ENCODE data around the gene COL24A1. TPM values are rescaled to one million over a fixed set of nuclear protein-coding genes. Genes with fewer than 3 reads are reported as not detected.
"Not testable (repeated sequence)": the region's sequence is repeated elsewhere in the genome, so short reads cannot be mapped to it uniquely, and the experiment has no call there.

Gene COL24A1
- total RNA-seq, 2 donors from 2014 or later = not detected

DNA sequence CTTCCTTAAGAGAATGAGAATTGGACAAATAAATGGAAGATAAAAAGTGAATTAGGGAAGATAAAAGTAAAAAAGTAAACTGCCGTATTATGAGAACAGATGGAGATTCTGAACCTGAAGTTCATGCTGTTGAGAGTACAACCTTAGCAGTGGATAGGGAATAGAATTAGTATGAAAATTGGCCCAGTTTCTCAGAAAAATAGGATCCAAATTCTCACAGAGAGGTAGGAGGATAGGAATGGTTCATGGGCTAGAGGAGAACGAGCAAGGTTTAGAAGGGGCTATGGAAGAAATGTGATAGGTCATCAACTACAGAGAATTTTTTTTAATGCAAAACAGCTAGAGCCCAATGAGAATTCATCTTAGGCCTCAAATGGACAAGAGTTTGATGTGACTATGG lies 42.3 kb downstream of the COL24A1 start:
- Mint-ChIP-seq H3K27ac (no peak overlapping the region), H3K9me3 (peaks cover 0 to 11% of the 10 kb centered on the region in 2 donors), H3K36me3 (no peaks in the 10 kb centered on the region)
- ATAC-seq = no peak
- no peak for DNase-seq (ENCODE audit: low spot score in 2 of 2)

DNA sequence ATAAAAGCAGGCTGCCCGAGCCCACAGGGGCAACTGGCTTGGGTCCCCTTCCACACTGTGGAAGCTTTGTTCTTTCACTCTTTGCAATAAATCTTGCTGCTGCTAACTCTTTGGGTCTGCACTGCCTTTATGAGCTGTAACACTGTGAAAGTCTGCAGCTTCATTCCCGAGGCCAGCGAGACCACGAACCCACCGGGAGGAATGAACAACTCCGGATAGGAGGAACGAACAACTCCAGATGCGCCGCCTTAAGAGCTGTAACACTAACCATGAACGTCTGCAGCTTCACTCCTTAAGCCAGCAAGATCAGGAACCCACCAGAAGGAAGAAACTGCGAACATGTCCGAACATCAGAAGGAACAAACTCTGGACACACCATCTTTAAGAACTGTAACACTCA lies 45.0 kb downstream of the COL24A1 start:
- not testable (repeated sequence) for H3K27ac Mint-ChIP-seq; ATAC-seq; DNase-seq (ENCODE audit: low spot score in 2 of 2); H3K36me3 Mint-ChIP-seq; H3K9me3 Mint-ChIP-seq

DNA sequence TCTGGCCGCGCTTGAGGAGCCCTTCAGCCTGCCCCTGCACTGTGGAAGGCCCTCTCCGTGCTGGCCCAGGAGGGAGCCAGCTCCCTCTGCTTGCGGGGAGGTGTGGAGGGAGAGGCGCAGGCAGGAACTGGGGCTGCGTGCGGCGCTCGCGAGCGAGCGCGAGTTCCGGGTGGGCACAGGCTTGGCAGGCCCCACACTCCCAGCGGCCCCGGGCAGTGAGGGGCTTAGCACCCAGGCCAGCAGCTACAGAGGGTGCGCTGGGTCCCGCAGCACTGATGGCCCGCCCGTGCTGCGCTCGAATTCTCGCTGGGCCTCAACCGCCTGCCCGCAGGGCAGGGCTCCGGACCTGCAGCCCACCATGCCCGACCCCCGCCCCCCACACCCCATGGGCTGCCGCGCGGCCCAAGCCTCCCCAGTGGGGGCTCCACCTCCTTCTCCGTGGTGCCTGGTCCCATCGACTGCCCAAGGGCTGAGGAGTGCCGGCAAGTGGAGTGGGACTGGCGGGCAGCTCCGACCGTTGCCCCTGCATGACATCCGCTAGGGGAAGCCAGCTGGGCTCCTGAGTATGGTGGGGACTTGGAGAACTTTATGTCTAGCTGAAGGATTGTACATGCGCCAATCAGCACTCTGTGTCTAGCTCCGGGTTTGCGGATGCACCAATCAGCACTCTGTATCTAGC lies 46.0 kb downstream of the COL24A1 start:
- ATAC-seq (no peak), DNase-seq (ENCODE audit: low spot score in 2 of 2) (no peak)
- Mint-ChIP-seq H3K9me3 (peaks cover 0 to 4% of the 10 kb centered on the region in 2 donors), H3K36me3 (no peaks in the 10 kb centered on the region), H3K27ac (no peak overlapping the region)

DNA sequence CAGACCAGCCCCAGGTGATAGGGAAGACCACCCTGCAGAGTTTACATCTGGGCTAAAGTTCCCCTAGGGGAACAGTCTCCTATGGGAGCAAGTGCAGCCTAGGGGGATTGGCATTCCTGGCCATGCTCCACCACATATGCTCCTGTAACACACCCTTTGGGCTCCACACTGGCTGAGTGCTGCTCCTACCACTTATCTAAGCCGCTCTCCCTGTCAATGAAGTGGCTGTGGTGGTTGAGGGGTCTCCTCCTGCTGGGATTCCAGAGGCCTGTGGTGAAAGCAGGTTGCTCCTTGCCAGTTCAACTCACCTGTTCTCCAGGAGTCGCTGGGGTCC lies 51.1 kb downstream of the COL24A1 start:
- DNase-seq (ENCODE audit: low spot score in 2 of 2) (no peak), ATAC-seq (no peak)
- Mint-ChIP-seq H3K9me3 (peaks cover 0 to 6% of the 10 kb centered on the region in 2 donors), H3K27ac (no peak overlapping the region), H3K36me3 (no peaks in the 10 kb centered on the region)

DNA sequence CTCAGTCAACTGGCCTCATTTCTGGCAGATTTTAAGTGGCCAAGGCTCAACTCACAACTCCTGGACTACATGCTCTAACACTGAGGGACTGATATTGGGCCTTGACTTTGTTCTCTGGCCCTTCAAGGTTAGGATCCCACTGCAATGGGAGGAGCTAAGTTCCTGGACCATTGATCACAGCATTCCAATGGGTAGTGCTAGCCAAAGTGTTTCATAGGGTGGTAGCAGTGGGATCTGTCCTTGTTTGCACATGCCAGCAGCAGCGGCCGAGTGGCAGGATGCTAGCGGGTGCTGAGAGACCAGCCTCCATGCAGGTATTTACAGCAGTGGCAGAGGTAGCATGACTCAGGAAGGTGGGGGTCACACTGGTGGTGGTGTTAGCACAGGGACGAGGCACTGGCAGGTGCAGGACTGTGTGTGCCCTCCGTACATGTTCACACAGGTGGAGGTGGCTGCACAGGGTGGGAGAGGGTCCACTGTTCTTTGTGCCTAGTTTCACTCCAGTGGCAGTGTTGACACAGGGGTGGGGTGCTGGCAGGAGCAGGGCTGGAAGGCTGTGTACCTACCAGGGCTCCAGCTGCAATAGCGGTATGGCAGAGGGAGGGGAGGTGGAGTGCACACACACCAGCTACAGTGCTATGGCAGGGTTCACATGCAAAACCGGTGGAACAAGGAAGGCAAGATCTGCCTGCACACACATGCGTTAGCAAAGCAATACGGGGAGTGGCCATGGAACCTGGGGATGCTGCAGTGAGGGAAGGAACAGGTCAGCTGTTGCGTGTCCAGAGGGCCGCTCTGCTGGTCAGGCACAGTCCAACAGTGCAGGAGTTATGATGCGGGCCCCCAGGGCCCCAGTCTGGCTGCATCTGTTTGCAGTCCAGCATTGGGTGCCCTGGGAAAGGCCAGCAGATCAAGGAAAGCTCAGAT lies 51.7 kb downstream of the COL24A1 start:
- Mint-ChIP-seq H3K36me3 (no peaks in the 10 kb centered on the region), H3K27ac (no peak overlapping the region), H3K9me3 (peaks cover 0 to 6% of the 10 kb centered on the region in 2 donors)
- ATAC-seq (no peak), DNase-seq (ENCODE audit: low spot score in 2 of 2) (no peak)

DNA sequence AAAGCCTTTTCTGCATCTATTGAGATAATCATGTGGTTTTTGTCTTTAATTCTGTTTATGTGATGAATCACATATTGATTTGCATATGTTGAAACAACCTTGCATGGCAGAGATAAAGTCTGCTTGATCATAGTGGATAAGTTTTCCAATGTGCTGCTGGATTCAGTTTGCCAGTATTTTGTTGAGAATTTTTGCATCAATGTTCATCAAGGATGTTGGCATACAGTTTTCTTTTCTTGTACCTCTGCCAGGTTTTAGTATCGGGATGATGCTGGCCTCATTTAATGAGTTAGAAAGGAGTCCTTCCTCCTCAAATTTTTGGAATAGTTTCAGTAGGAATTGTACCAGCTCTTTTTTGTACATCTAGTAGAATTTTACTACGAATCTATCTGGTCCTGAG lies 55.0 kb downstream of the COL24A1 start:
- H3K9me3 Mint-ChIP-seq = peaks cover 6% of the 10 kb centered on the region in 2 donors
- H3K36me3 Mint-ChIP-seq = no peaks in the 10 kb centered on the region
- ATAC-seq (no peak), DNase-seq (ENCODE audit: low spot score in 2 of 2) (no peak)
- H3K27ac Mint-ChIP-seq = no peak overlapping the region

DNA sequence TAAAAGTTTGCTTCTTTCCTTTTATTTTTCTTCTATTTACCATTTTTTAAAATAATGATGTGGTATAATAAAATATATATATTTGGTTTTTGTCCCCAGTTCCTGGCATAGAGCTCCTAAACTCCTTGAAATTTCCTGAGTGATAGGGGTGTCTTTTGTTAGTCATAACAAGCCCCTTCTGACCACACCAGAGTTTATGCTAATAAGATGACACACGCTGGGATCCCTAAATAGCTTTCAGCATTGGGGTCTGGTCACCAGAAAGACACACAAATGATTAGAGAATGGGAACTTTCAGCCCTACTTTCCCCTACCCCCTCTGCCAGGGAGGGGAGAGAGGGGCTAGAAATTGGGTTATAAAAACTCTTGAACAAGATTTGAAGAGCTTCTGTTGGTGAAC lies 56.2 kb downstream of the COL24A1 start:
- Mint-ChIP-seq H3K36me3 (no peaks in the 10 kb centered on the region), H3K9me3 (peaks cover 6% of the 10 kb centered on the region in 2 donors), H3K27ac (no peak overlapping the region)
- no peak for ATAC-seq
- DNase-seq (ENCODE audit: low spot score in 2 of 2) = no peak

DNA sequence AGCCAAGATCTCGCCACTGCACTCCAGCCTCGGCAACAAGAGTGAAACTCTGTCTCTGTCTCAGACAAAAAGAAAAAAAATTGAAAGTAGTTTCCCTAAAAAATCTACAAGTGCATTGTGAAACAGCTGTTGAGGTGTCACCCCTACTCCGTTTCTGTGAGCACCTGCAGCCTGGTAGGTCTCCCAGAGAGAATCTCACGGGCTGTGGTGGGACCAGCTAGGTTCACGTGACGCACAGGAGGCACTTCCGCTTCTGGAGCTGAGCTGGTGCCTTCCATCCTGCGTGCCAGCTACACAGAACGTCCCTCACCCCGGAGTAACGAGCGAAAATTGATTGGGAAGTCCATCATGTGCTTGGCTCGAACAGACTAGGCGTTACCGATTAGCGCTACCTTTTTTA lies 66.8 kb downstream of the COL24A1 start:
- Mint-ChIP-seq H3K36me3 (no peaks in the 10 kb centered on the region), H3K27ac (no peak overlapping the region), H3K9me3 (peaks cover 0 to 4% of the 10 kb centered on the region in 2 donors)
- DNase-seq (ENCODE audit: low spot score in 2 of 2) (no peak), ATAC-seq (no peak)

DNA sequence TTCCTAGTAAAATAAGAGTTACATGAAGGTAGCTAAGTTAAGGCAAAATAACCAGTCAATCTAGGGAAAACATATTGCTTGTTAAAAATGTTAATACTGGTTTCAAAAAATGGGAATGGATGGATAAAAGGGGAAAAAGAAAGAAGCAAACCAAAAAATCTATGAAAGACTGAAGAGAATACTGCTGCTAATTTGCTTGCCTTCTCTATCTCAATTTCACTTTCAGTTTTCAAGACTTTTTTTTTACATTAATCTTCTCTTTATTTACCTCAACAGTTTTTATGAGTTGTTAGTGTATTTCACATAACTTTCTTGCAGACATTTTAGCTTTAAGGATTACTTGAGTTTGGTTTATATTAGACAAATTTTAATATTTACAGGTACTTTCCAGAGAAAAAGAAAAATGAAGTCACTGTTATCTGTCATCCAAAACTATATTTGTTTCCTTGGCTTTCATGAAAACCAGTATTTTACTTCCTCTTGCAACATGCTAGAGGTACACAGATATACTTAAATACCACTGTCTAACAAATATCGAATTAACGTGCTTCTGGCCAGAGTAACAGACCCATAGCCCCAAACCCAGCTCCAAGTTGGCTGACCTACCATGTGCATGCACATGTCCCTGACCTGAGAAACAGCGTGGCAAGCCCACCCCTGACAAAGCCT lies 70.7 kb downstream of the COL24A1 start:
- ATAC-seq = no peak
- no peaks in the 10 kb centered on the region for H3K9me3 Mint-ChIP-seq
- no peaks in the 10 kb centered on the region for H3K36me3 Mint-ChIP-seq
- H3K27ac Mint-ChIP-seq = no peak overlapping the region
- no peak for DNase-seq (ENCODE audit: low spot score in 2 of 2)

DNA sequence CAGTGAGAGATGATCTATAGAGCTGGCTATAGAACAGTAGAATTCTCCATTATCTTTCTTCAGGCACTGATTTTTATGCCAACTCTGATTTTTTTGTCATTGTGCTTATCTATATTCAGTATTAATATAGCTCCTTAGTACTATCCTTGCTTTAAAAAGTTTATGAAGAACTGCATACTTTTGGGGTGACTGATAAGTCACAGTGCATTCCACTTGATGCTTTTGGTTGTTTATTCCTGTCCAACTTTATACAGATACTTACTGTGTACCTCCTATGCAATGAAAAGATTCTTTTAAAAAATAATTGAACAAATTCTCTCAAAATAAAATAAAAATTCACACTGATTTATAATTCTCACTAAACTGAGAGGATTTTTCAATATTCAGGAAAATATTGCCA lies 71.6 kb downstream of the COL24A1 start:
- Mint-ChIP-seq H3K27ac (no peak overlapping the region), H3K36me3 (no peaks in the 10 kb centered on the region), H3K9me3 (no peaks in the 10 kb centered on the region)
- ATAC-seq (no peak), DNase-seq (ENCODE audit: low spot score in 2 of 2) (no peak)

DNA sequence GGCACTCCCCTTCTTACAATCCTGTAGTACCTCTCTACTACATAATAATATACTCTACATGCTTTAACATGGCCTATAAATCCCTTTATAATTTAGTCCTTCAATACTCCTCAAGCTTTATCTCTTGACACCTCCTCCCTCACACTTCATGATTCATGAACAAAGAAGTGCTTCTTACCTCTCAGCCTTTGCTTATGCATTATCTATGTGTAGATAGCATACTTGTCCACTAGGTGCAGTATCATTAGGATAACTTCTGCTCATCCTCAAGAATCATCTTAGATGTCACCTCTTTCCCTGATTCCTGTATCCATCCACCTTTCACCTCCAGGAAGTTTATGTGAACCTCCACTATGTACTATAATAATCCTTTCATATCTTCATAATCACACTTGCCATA lies 74.4 kb downstream of the COL24A1 start:
- no peaks in the 10 kb centered on the region for H3K36me3 Mint-ChIP-seq
- no peak for ATAC-seq
- DNase-seq (ENCODE audit: low spot score in 2 of 2) = no peak
- peak overlapping the region in 1 of 2 donors; percentile 19 for H3K27ac Mint-ChIP-seq
- H3K9me3 Mint-ChIP-seq = no peaks in the 10 kb centered on the region

DNA sequence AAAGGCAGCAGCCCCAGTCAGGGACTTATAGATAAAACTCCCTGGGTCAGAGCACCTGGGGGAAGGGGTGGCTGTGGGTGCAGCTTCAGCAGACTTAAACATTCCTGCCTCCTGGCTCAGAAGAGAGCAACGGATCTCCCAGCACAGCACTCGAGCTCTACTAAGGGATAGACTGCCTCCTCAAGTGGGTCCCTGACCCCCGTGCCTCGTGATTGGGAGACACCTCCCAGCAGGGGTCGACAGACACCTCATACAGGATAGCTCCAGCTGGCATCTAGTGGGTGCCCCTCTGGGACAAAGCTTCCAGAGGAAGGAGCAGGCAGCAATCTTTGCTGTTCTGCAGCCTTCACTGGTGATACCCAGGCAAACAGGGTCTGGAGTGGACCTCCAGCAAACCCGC lies 84.1 kb downstream of the COL24A1 start:
- not testable (repeated sequence) for DNase-seq (ENCODE audit: low spot score in 2 of 2)

DNA sequence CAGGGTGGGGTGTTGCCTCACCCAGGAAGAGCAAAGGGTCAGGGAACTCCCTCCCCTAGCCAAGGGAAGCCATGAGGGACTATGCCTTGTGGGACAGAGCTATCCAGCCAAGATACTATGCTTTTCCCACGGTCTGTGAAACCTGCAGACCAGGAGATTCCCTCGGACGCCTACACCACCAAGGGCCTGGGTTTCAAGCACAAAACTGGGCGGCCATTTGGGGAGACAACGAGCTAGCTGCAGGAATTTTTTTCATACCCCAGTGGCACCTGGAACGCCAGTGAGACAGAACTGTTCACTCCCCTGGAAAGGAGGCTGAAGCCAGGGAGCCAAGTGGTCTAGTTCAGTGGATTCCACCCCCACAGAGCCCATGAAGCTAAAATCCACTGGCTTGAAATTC lies 84.7 kb downstream of the COL24A1 start:
- not testable (repeated sequence) for ATAC-seq; H3K9me3 Mint-ChIP-seq; H3K36me3 Mint-ChIP-seq; DNase-seq (ENCODE audit: low spot score in 2 of 2); H3K27ac Mint-ChIP-seq

More for the DNA sequence above, 84.1 kb downstream of the COL24A1 start:
- not testable (repeated sequence) for H3K9me3 Mint-ChIP-seq, H3K36me3 Mint-ChIP-seq, ATAC-seq, H3K27ac Mint-ChIP-seq

DNA sequence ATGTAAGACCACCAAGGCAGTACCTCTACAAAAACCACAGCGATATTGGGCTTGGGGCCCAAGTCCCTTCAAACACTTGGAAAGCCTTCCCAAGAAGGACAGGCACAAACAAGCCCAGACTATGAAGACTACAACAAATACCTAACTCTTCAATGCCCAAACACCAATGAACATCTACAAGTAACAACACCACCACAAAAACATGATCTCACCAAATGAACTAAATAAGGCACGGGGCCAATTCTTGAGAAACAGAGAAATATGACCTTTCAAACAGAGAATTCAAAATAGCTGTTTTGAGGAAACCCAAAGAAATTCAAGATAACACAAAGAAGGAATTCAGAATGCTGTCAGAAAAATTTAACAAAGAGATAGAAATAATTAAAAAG lies 86.8 kb downstream of the COL24A1 start:
- DNase-seq (ENCODE audit: low spot score in 2 of 2) = no peak
- peaks cover 0 to 3% of the 10 kb centered on the region in 2 donors for H3K9me3 Mint-ChIP-seq
- no peaks in the 10 kb centered on the region for H3K36me3 Mint-ChIP-seq
- ATAC-seq = no peak
- no peak overlapping the region for H3K27ac Mint-ChIP-seq

DNA sequence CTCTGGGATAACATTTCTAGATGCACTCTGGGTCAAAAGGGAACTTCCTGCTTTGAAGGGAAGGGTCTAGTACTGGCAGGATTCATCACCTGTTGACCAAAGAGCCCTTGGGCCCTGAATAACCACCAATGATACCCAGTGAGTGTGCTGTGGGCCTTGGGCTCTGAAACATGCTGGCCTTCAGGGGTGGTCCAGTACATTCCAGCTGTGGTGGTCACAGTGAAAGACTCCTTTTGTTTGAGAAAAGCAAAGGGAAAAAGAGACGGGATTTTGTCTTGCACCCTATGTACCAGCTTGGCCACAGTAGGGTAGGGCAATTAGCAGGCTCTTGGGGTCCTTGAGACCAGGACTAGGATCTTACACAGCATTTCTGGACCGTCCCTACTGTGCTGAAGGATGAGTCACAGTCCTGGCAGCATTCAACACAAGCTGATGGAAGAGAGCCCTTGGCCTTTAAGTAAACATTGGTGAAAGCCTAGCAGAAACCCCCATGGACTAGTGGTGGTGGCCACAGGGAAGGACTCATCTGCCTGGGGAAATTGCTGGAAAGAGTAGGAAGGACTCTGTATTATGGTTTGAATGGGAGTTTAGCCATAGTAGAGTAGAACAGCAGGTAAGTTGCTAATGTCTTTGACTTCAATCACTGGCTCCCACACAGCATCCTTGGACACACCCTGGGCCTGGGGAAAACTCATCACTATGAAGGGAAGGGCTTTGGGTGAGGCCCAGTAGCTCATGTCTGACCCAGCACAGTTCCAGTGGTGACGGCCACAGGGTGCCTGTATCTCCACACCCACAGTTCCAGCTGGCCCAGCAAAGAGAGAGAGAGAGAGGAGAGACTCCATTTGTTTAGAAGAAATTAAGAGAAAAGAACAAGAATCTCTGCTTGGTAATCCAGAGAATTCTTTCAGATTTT lies 87.5 kb downstream of the COL24A1 start:
- ATAC-seq (no peak), DNase-seq (ENCODE audit: low spot score in 2 of 2) (no peak)
- Mint-ChIP-seq H3K9me3 (peaks cover 0 to 3% of the 10 kb centered on the region in 2 donors), H3K36me3 (no peaks in the 10 kb centered on the region), H3K27ac (no peak overlapping the region)

DNA sequence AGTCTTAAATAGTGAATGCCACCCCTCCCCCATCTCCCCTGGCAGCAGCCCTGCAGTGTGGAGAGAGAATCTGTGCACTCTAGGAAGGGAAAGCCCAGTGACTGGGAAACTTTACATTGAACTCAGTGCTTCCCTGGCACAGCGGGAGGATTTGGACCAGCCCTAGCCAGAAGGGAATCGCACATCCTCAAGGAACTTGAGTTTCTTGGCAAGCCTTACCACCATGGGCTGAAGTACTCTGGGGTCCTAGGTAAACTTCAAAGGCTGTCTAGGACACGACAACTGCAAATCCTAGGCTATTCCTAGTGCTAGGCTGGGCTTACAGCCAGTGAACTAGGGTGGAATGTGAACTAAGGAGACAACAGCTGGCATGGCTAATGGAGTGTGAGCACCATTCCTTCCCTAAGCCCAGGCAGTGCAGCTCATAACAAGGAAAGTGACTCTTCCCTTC lies 88.3 kb downstream of the COL24A1 start:
- Mint-ChIP-seq H3K27ac (no peak overlapping the region), H3K9me3 (peaks cover 0 to 3% of the 10 kb centered on the region in 2 donors), H3K36me3 (no peaks in the 10 kb centered on the region)
- no peak for DNase-seq (ENCODE audit: low spot score in 2 of 2)
- ATAC-seq = no peak

Data from activated naive CD4-positive, alpha-beta T cell treated with anti-CD3 and anti-CD28 coated beads, Interleukin-2, amount 50 U/mL, for 72 hours (primary cell).